GM23338 (cell line): ENCODE measurements around the gene LILRB5. TPM values are rescaled to one million over a fixed set of nuclear protein-coding genes. Genes with fewer than 3 reads are reported as not detected.
"Not testable (repeated sequence)": the region's sequence is repeated elsewhere in the genome, so short reads cannot be mapped to it uniquely, and the experiment has no call there.

ENCODE experiments used
- ATAC-seq: fragments of 200-7000 bp; cut with Tn5 transposase; 3 replicates; pipeline ENCODE4 v1.9.1; 2020
- DNase-seq: peaks from one replicate; pipeline ENCODE4 v3.0.0-alpha.2; 2015; ENCODE audit warnings: low spot score
- H2AFZ ChIP-seq: fragments of 200-600 bp; sonication (generic); 2 replicates; pipeline ENCODE4 v1.8.0; 2016; ENCODE audit warnings: antibody characterized with exemption, mild to moderate bottlenecking, moderate library complexity
- H3F3A ChIP-seq: fragments of 200-600 bp; sonication (generic); replicated peaks from 2 replicates; pipeline ENCODE4 v1.8.0; 2017; ENCODE audit warnings: antibody characterized with exemption, mixed run types, low read depth
- H3K27ac ChIP-seq: fragments of 200-600 bp; sonication (generic); 2 replicates; pipeline ENCODE4 v1.6.1; 2016; ENCODE audit warnings: low read depth
- H3K27me3 ChIP-seq: fragments of 200-600 bp; sonication (generic); 2 replicates; pipeline ENCODE4 v1.8.0; 2016; ENCODE audit warnings: mild to moderate bottlenecking, mixed run types, moderate library complexity; ENCODE audit not compliant: insufficient read depth
- H3K36me3 ChIP-seq: fragments of 200-600 bp; sonication (generic); 2 replicates; pipeline ENCODE4 v1.8.0; 2016; ENCODE audit warnings: mild to moderate bottlenecking; ENCODE audit not compliant: insufficient read depth
- H3K4me1 ChIP-seq: fragments of 200-600 bp; sonication (generic); 2 replicates; pipeline ENCODE4 v1.8.0; 2016; ENCODE audit warnings: mild to moderate bottlenecking, moderate library complexity; ENCODE audit not compliant: insufficient read depth
- H3K4me2 ChIP-seq: fragments of 200-600 bp; sonication (generic); 2 replicates; pipeline ENCODE4 v1.7.1; 2017; ENCODE audit warnings: mixed run types
- H3K4me3 ChIP-seq: fragments of 200-600 bp; sonication (generic); 2 replicates; pipeline ENCODE4 v1.6.1; 2016; ENCODE audit warnings: mixed run types
- H3K79me2 ChIP-seq: fragments of 200-600 bp; sonication (generic); replicated peaks from 2 replicates; pipeline ENCODE4 v1.8.0; 2017; ENCODE audit warnings: mild to moderate bottlenecking; ENCODE audit not compliant: insufficient read depth
- H3K9me2 ChIP-seq: fragments of 200-600 bp; sonication (generic); 2 replicates; pipeline ENCODE4 v1.8.0; 2017; ENCODE audit not compliant: insufficient read depth
- H4K20me1 ChIP-seq: fragments of 200-600 bp; sonication (generic); replicated peaks from 2 replicates; pipeline ENCODE4 v1.8.0; 2017; ENCODE audit warnings: mild to moderate bottlenecking; ENCODE audit not compliant: insufficient read depth
- H3K27ac Mint-ChIP-seq: 2 replicates; pipeline ENCODE4 v1.8.0; 2020; ENCODE audit warnings: inconsistent platforms, mild to moderate bottlenecking, moderate library complexity, mixed read lengths
- H3K27me3 Mint-ChIP-seq: 3 replicates; pipeline ENCODE4 v1.8.0; 2022; ENCODE audit warnings: low read depth, mild to moderate bottlenecking, moderate library complexity, mixed read lengths, inconsistent platforms; ENCODE audit not compliant: insufficient read depth, poor library complexity
- H3K36me3 Mint-ChIP-seq: 3 replicates; pipeline ENCODE4 v1.8.0; 2021; ENCODE audit warnings: low read depth, mild to moderate bottlenecking, inconsistent platforms, moderate library complexity, mixed read lengths
- H3K4me1 Mint-ChIP-seq: 3 replicates; pipeline ENCODE4 v1.8.0; 2020; ENCODE audit warnings: mild to moderate bottlenecking, inconsistent platforms, mixed read lengths
- H3K4me3 Mint-ChIP-seq: 3 replicates; pipeline ENCODE4 v1.8.0; 2021; ENCODE audit warnings: moderate library complexity, mild to moderate bottlenecking, inconsistent platforms, mixed read lengths
- H3K9me3 Mint-ChIP-seq: 3 replicates; pipeline ENCODE4 v1.8.0; 2020; ENCODE audit warnings: moderate library complexity, mild to moderate bottlenecking, inconsistent platforms, mixed read lengths
- CTCF ChIP-seq, 2 experiments: fragments of 200-600 bp in 1 of 2; sonication (generic) in 1 of 2; conservative IDR thresholded peaks; 2 replicates each; pipeline versions ENCODE4 v1.5.1 to v1.6.1; 2016 to 2017; ENCODE audit warnings: antibody characterized with exemption in 2 of 2, low read depth in 2 of 2, mild to moderate bottlenecking in 2 of 2, moderate library complexity in 1 of 2
- EZH2 ChIP-seq: fragments of 200-600 bp; sonication (generic); IDR thresholded peaks from one replicate; pipeline ENCODE4 v1.8.0; 2017; ENCODE audit warnings: antibody characterized with exemption, mild to moderate bottlenecking, low read depth; ENCODE audit not compliant: unreplicated experiment
- EZH2phosphoT487 ChIP-seq: fragments of 200-600 bp; sonication (generic); IDR thresholded peaks from one replicate; pipeline ENCODE4 v1.8.1; 2018; ENCODE audit warnings: antibody characterized with exemption; ENCODE audit not compliant: unreplicated experiment
- ZNF114 ChIP-seq: fragments of 250-450 bp; sonication (Bioruptor Pico); IDR thresholded peaks from 2 replicates; pipeline ENCODE4 v1.5.0; 2020; ENCODE audit warnings: mild to moderate bottlenecking, moderate library complexity
- ZNF331 ChIP-seq: fragments of 250-450 bp; sonication (Bioruptor Pico); IDR thresholded peaks from 2 replicates; pipeline ENCODE4 v1.5.0; 2020; ENCODE audit warnings: low read depth, mild to moderate bottlenecking, moderate library complexity
- polyA plus RNA-seq: library from polyadenylated mRNA; unstranded; fragments of >200 nt; fragmentation: Nextera tagmentation; extraction: Ambion mirVana; gene quantifications from 2 replicates; pipeline ENCODE4 v1.2.1, GENCODE V29; 2016
- total RNA-seq: library from RNA; depleted of rRNA; stranded (reverse); fragments of >200 nt; shearing (Covaris generic); gene quantifications from 2 replicates; pipeline ENCODE4 v1.2.3, GENCODE V29; 2014

Gene LILRB5
- total and polyA plus RNA-seq, 2 experiments from 2014 or later = not detected

- no peak for DNase-seq
These were observed 40.2 kb downstream of the LILRB5 start for GRCh38 chr19:54216869-54217268.

GRCh38 chr19:54214734-54215133, 42.3 kb downstream of the LILRB5 start:
- H3F3A ChIP-seq, H3K4me1 Mint-ChIP-seq, H3K4me2 ChIP-seq, H2AFZ ChIP-seq, H3K79me2 ChIP-seq, H3K27ac ChIP-seq, H3K4me3 Mint-ChIP-seq, H3K4me3 ChIP-seq, H3K4me1 ChIP-seq, ATAC-seq, H3K27me3 ChIP-seq, H3K36me3 ChIP-seq, H4K20me1 ChIP-seq, H3K27ac Mint-ChIP-seq, H3K9me3 Mint-ChIP-seq, H3K9me2 ChIP-seq, DNase-seq: not testable (repeated sequence)
- Mint-ChIP-seq H3K36me3 (peaks cover 36% of the 10 kb centered on the region), H3K27me3 (peaks cover 12% of the 10 kb centered on the region)

More at GRCh38 chr19:54216869-54217268, 40.2 kb downstream of the LILRB5 start:
- no peaks in the 10 kb centered on the region for H3K36me3 ChIP-seq
- Mint-ChIP-seq H3K9me3 (peaks cover 6% of the 10 kb centered on the region; the same call in 2 of the 3 replicates), H3K4me1 (no peaks in the 10 kb centered on the region; the same call in 1 of the 3 replicates), H3K36me3 (peaks cover 28% of the 10 kb centered on the region), H3K27ac (no peak overlapping the region), H3K4me3 (no peak overlapping the region), H3K27me3 (peaks cover 1% of the 10 kb centered on the region)
- no peaks in the 10 kb centered on the region for H3K27me3 ChIP-seq
- H3K4me2 ChIP-seq = no peak overlapping the region
- H3F3A ChIP-seq = no peaks in the 10 kb centered on the region
- ATAC-seq = no peak
- no peaks in the 10 kb centered on the region for H3K4me1 ChIP-seq
- no peaks in the 10 kb centered on the region for H4K20me1 ChIP-seq
- H3K4me3 ChIP-seq = no peak overlapping the region
- no peaks in the 10 kb centered on the region for H3K79me2 ChIP-seq
- no peaks in the 10 kb centered on the region for H3K9me2 ChIP-seq
- TF ChIP-seq ZNF331 (CRISPR knock-in tag) (no peak), CTCF (conservative IDR thresholded peaks at IDR 0.05; ENCODE audit: low read depth in 2 of 2) (no peak), EZH2phosphoT487 (no peak), EZH2 (no peak), ZNF114 (CRISPR knock-in tag) (no peak)
- no peak overlapping the region for H3K27ac ChIP-seq
- H2AFZ ChIP-seq = no peak overlapping the region

- H2AFZ ChIP-seq = not testable (repeated sequence)
These were observed 42.9 kb downstream of the LILRB5 start for GRCh38 chr19:54214217-54214616.

More at GRCh38 chr19:54214217-54214616, 42.9 kb downstream of the LILRB5 start:
- not testable (repeated sequence) for H3K9me2 ChIP-seq, ATAC-seq, H4K20me1 ChIP-seq, H3K27me3 ChIP-seq, DNase-seq, H3F3A ChIP-seq, H3K4me2 ChIP-seq, H3K4me1 ChIP-seq, H3K9me3 Mint-ChIP-seq, H3K27ac Mint-ChIP-seq, H3K4me1 Mint-ChIP-seq, H3K36me3 ChIP-seq, H3K4me3 Mint-ChIP-seq, H3K4me3 ChIP-seq, H3K79me2 ChIP-seq, H3K27ac ChIP-seq
- peaks cover 36% of the 10 kb centered on the region for H3K36me3 Mint-ChIP-seq
- peaks cover 16% of the 10 kb centered on the region for H3K27me3 Mint-ChIP-seq
